CD4-positive, alpha-beta T cell treated with Interleukin-12 subunit alpha and Interleukin-12 subunit beta, for 1 hour (primary cell): ENCODE measurements around the gene PDE4D.
"Not testable (repeated sequence)": the region's sequence is repeated elsewhere in the genome, so short reads cannot be mapped to it uniquely, and the experiment has no call there.

Source experiments
- DNase-seq: peaks from one replicate; pipeline ENCODE4 v3.0.0-alpha.2; 2020

Gene PDE4D

DNA sequence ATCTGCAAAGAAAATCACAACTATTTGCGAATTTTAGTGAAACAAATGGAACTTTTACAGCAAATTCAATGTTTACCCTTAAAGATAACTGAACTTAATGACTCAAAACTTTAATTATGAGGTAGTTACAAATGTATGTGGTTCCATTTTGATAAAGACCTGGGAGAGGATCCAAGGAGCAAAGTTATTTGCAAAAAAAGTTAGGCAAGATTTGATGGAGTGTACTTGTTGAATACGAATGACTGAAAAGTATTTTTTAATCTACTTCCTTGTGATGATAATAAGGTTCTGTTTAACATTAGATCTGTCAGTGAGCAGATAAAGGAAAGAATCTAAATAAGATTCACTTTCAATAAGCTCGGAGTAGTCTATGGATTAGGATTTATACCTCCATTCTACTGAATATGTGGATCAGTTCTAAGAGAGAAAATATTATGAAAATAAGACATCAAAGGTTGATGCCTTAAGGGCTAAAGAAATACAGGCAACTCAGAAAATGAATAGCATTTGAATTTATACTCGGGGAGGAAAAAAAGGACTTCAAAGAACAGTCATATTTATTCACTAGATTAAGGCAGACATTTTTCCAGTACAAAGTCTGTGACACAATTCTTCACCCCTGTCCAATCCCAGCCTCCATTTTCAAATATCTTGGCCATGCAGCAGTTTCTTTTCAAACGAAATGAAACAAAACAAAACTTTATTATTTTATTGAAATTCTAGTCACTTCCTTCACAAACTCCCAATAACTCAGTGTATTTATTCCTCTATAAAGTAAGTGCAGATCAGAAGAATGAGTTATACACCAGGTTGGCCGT, 199.8 kb downstream of the PDE4D start:
- no peak for DNase-seq

DNA sequence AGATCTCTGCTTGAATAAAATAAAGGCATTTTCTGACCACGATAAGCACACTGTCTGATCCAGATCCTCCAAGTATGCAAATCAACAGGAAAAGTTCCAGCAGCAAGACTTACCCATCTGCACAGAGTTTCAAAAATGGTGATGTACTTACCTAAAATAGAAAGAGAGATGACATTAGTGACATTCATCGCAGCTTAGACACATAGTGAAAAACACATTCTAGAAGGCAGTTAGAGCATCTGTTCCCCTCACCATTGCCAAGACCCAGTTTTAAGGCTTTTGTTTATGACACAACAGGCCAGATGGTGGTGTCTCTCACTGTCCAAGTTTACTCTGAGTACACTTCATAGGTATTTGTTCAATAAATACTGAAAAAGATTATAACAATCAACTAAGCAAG, 207.7 kb downstream of the PDE4D start:
- DNase-seq = no peak

DNA sequence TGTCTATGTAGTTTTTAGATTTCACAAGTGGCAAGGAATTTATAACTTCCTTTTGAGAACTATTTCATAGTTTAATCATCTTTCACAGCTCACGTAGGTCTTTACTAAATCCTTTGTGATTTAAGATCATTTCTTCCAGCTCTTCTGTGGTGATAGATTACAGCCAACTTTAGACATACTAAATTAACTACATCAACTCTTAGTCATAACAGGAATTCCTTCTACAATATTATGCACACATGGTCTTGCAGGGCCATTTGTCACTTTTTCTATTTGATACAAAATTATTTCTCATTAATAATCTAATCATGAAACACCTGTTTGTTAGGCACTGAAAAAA, 208.4 kb downstream of the PDE4D start:
- DNase-seq = no peak

DNA sequence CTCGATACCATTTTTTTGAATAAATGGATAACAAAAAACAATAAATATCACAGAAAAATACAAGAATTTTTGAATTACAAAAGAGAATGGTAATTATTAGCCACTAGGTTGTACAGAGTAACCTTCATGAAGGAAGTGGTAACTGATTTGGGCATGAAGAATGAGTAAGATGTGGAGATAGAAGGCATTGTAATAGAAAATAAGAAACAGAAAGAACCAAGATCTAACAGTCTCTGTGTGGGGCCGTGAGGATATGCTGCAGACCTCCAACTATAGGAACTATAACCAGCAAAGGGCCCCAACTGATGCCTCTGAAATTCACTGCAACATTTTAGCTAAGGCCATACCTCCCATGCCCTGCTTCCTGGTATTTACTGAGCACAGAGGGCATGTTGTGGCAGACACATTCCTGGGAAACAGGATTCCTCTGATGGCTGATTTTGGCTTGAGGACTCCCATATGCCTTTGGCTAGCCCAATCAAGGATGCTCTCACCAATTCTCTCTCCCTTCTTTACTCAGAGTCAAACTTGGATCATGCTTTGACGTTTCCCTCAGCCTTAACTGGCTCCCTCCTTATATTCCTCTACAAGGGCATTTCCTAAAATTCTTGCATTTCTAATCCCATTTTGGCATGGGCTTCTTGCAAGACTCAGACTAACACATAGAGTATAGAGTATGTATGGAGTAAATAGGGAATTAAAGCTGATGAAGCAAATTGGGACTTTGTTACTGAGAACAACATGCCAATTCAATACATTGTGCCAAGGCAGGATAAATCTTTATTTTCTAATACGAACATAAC, 208.9 kb downstream of the PDE4D start:
- no peak for DNase-seq

DNA sequence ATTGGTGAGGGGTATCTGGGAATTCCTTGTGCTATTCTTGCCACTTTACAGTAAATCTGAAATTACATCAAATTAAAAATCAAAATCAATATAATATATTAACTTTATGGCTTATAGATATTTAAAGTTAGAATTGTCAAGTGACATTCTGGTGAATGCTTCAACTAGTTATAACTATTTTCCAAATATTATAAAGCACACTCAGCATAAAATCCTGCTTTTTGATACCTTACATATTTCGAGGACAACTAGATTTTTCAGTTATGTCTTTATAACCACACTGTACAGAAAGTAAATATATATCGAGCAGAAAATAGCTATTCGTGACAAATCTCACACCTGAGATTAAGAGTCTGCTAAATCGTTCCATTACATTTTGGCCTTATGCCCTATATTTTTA, 210.2 kb downstream of the PDE4D start:
- DNase-seq = no peak

GRCh38 chr5:59682542-59682941, 211.0 kb downstream of the PDE4D start:
- DNase-seq = no peak

DNA sequence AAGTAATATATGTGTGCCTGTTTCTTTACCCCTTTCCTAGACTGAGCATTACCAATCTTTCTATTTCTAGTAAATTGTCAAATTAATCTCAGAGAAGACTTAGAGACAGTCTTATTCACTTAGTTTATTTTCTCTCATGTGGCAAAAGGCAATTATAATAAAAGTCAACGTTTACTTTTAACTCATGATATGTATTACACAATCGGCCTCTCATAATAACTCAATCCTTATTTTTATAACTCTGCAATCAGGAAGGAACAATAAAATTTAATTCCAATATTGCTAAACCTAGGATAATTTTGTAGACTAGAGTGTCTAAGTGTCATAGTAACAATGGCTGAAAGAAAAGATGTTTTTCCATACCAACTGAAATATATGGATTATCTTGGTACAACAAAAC, 214.6 kb downstream of the PDE4D start:
- DNase-seq = no peak

- DNase-seq = no peak
These were observed 218.8 kb downstream of the PDE4D start for GRCh38 chr5:59674763-59675162.

- DNase-seq = peak; percentile 36
These were observed 220.0 kb downstream of the PDE4D start for GRCh38 chr5:59673438-59674058.

DNA sequence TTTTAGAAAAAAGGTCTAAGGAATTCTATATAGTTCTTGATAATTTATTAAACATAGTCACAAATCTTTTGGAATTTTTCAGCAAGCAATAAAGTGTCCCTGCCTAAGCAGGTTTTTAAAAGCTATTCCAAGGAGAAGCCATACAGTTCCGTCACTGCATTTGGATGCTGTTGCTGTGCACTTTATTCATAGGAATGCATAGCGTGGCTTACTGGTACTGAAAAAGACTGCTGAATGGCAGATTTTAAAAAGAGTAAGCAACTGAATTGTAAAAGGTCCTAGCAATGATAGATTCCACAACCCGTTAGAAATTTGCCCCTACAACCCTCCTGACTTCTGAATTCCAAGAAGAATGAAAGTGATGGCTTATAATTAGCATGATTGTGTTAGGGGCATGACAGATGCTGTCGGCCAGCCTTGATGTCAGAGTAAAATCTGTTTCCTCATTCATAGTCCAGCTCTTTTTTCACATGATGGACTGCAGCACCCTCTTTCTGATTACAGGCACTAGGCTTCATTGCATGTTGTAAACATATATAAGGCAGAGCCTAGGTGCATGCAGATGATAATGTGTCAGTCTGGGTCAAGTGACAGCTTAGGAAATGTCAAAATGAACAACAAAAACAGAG, 227.0 kb downstream of the PDE4D start:
- DNase-seq = no peak

DNA sequence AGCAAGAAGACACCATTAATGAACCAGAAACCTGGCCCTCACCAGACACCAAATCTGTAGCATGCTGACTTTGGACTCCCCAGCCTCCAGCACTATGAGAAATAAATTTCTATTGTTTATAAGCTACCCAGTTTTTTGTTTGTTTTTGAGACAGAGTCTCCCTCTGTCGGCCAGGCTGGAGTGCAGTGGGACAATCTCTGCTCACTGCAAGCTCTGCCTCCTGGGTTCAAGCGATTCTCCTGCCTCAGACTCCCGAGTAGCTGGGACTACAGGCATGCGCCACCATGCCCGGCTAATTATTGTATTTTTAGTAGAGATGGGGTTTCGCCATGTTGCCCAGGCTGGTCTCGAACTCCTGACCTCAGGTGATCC, 227.7 kb downstream of the PDE4D start:
- DNase-seq = not testable (repeated sequence)

DNA sequence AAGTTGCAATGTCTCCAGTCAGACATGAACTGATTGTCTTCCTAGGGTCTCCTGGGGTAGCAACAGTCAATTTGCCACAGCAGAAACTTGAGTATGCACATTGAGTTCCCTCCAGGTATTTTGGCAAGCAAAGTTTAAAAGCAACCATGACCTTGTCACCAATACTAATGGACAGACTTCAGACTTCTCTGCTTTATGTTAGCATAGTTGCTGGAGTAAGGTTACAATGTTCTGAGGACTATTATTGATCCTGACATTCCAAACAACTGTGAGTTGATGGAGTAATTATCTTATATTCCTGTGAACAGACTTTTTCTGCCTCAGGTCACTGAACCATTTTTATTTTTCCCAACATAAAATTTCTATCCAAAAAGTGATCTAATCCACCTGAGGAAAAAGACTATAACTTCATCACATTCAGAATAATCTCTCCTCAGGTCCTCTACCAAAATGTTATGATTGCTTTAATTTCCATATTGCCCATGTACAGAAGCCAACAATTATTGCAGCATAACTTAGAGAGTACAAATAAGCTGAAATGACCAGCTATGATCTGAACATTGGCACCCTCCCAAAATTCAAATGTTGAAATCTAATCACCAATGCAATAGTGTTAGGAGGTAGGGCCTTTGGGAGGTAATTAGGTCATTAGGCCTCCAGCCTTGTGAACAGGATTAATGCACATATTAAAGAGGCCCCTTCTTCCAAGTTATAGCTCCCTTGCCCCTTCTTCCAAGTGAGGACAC, 228.3 kb downstream of the PDE4D start:
- no peak for DNase-seq

DNA sequence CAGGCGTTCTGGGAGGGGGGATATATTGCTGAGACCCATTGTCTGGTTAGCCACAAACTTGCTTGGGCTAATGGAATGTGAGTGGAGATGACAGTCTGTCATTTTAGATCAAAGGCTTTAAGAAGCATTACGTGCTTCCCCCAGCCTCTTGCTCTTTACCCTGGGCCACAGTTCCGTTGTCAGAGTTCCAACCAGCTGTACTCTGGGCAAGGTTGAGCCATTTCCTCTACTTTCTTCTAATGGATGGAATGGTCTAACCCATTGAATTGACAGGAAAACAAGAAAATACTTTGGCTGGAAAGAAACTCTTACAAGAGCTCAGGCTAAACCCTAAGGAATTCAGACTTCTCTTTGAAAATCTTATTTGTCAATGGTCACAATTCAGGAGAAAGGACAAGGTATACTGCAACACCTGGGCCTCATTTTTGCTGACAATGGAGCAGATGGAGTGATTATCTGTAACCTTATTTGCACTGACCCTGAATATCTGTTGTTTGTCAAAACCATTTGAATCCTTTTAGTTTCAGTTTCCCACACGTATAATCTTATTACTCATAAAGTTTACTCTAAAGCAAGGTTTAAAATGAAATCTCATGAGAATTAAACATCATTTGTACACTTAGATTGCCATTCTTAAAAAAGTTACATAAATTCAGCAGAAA, 231.4 kb downstream of the PDE4D start:
- no peak for DNase-seq

- DNase-seq = no peak
These were observed 232.2 kb downstream of the PDE4D start for GRCh38 chr5:59661311-59661710.

DNA sequence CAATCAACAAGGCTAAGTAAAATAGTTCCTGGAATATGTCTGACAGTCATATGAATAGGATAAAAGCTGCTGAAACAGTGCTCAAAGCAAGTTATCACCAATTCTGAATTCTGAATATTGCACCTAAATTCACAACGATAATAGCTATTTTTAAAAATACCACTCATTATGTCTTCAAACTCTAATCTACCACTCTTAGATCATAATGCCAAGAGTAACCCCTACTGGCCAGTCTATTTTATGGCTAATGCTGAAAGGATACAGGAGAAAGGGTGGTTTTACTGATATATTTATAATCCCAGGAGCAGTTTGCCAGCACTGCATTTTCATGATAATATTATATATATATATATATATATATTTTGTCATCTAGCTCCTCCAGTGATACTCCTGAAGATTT, 232.8 kb downstream of the PDE4D start:
- DNase-seq = no peak

DNA sequence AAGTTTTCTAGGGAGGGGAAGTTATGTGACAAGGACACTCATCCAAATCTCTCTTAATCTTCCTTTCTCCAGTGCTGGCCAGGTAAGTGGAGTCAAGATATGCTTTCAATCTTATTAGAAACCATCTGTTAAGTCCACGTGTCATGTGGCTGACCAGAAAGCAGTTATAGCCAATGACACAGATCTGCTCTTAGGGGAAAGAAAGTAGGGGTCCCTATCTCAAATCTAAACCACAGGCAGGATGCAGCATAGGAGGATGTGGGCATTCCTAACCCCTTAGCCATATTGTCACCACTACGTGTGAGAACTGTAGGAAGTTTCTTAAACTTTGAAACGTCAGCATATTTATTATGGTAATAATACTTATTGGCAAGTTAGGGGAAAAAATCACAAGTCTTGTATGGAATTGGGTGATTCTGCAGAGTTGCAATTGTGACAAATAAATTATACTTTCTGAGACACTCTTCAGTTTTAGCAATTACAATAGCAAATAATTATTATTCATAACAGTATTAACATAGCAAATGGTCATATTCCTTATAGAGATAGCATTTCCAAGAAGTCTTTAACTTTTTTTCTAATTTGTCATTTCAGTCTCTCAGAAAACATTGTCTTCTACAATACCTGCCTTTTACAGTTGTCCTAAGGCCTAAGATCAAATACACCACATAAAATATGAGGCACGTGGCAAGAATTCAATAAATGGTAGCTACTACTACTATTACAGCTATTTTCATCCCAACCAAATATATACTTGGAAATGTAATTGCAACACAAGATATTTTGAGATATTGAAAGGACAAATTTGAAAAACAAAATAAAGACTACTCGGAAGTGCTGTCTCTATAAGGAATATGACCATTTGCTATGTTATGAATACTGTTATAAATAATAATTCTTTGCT, 236.9 kb downstream of the PDE4D start:
- no peak for DNase-seq

DNA sequence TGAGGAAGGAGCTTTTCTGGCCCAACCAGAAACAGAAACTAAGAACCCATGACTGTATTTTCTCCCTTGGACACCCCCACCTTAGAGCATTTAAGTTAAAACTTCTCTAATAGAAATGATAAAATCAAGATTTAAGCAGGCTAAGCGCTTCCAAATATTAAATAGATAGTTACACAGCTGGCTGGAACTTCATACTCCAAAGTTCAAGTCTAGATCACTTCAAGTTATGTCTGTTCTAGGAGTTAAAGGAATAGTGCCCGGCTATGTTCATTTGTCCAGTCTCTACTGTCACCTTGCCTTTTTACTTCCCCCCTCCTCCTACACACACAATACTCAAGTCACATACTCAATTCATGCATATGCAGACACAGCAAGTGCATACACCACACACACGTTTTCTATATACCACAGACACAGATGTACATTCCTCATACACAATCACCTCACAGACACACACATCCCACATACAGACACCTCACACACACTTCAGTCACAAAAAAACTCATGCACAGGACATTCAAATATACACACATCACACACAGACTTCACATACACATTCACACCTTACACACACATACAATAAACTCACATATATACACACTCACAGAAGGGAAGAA, 237.7 kb downstream of the PDE4D start:
- DNase-seq = no peak

- no peak for DNase-seq
These were observed 238.8 kb downstream of the PDE4D start for GRCh38 chr5:59654691-59655090.

- no peak for DNase-seq
These were observed 241.1 kb downstream of the PDE4D start for GRCh38 chr5:59652449-59652848.
